ENCODE results near the gene ALPP. TPM values are rescaled to one million over a fixed set of nuclear protein-coding genes. Genes with fewer than 3 reads are reported as not detected.
"Not testable (repeated sequence)": the region's sequence is repeated elsewhere in the genome, so short reads cannot be mapped to it uniquely, and the experiment has no call there.

The ALPP gene
- total RNA-seq, 1 donor from 2014 or later = not detected

GRCh38 chr2:232363064-232363783 lies 15.3 kb upstream of the ALPP start:
- DNase-seq (ENCODE audit: extremely low read depth, low read depth, low spot score) = not testable (repeated sequence)

GRCh38 chr2:232363784-232364615 lies 14.6 kb upstream of the ALPP start:
- DNase-seq (ENCODE audit: extremely low read depth, low read depth, low spot score) = no peak

- not testable (repeated sequence) for DNase-seq (ENCODE audit: extremely low read depth, low read depth, low spot score)
Observed at GRCh38 chr2:232364806-232365594, 13.6 kb upstream of the ALPP start.

DNA sequence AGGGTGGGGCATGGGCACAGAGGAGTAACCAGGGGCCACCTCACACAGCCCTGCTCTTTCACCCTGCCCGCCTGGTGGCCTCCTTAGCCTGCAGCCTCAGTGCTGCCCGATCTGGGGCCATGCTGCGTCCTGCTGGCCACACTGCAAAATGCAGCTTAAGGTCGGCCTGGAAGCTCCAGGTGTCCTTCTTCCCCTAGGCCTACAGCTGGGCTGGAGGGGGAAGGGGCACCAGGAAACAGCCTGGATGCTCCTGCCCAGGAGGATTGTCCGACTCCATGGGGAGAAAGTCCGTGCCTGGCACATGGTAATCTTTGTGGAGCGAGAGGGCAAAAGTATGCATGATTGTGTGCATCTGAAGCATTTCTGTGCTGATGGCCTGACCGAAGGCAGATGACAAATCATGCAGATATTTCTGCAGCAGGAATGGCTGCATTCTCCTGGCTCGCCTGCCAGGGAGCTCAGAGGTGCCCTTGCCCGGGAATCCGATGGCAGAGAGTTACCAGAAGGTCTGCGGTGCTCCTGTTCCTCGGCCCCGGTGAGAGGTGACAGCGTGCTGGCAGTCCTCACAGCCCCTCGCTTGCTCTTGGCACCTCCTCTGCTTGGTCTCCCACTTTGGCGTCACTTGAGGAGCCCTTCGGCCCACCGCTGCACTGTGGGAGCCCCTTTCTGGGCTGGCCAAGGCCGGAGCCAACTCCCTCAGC lies 12.8 kb upstream of the ALPP start:
- DNase-seq (ENCODE audit: extremely low read depth, low read depth, low spot score) = no peak

DNA sequence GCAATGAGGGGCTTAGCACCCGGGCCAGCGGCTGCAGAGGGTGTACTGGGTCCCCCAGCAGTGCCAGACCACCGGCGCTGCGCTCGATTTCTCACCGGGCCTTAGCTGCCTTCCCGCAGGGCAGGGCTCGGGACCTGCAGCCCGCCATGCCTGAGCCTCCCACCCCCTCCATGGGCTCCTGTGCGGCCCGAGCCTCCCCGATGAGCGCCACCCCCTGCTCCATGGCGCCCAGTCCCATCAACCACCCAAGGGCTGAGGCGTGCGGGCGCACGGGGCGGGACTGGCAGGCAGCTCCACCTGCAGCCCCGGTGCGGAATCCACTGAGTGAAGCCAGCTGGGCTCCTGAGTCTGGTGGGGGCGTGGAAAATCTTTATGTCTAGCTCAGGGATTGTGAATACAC lies 12.1 kb upstream of the ALPP start:
- DNase-seq (ENCODE audit: extremely low read depth, low read depth, low spot score) = not testable (repeated sequence)

GRCh38 chr2:232367016-232367415 lies 11.5 kb upstream of the ALPP start:
- DNase-seq (ENCODE audit: extremely low read depth, low read depth, low spot score) = no peak

DNA sequence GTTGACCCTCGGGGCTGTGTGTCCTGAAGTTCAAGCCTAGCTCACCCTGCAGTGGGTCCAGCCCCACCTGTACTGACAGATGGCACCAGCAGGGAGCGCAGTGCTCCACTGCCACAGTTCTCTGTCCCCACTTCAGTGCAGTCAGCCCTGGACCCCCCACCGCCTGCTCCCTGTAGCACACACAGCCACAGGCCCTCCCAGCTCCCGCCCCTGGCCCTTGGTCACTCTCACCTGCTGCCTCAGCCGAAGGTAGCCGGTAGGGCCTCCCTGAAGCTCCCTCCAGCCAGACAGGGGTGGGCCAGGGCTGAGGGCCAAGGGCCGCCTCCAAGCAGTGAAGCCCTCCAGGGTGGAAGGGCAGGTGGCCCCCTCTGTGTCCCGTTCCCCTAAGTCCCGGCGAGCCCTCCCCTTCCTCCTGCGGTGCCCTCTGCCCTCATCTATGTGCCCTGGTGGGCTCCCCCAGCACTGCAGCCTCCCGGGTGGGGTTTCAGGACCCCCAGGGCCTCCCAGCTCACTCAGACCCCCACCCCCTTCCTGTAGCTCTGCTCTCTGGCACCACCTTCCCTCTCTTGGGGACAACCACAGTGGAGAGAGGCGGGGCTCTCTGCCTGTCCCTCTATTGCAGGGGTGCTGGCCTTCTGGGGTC lies 10.8 kb upstream of the ALPP start:
- DNase-seq (ENCODE audit: extremely low read depth, low read depth, low spot score) = no peak

DNA sequence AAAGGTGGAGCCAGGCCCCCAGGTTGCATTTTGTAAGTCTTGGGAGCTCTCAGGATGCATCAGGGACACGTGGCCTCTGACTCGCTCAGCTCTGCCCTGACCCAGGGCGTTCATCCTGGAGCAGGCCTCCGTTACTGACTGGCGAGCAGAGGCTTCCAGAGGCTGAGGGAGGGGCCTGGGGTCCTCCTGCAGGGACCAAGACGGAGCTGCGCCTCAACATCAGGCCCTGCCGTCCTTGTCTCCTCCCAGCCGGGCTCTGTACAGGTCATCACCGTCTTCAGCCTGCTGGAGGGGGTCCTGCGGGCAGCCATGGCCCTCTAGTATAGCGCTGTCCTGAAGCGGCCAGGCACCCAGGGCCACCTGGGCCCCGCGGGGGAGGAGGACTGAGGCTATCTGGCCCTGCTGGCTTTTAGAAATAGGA lies 10.2 kb upstream of the ALPP start:
- no peak for DNase-seq (ENCODE audit: extremely low read depth, low read depth, low spot score)

DNA sequence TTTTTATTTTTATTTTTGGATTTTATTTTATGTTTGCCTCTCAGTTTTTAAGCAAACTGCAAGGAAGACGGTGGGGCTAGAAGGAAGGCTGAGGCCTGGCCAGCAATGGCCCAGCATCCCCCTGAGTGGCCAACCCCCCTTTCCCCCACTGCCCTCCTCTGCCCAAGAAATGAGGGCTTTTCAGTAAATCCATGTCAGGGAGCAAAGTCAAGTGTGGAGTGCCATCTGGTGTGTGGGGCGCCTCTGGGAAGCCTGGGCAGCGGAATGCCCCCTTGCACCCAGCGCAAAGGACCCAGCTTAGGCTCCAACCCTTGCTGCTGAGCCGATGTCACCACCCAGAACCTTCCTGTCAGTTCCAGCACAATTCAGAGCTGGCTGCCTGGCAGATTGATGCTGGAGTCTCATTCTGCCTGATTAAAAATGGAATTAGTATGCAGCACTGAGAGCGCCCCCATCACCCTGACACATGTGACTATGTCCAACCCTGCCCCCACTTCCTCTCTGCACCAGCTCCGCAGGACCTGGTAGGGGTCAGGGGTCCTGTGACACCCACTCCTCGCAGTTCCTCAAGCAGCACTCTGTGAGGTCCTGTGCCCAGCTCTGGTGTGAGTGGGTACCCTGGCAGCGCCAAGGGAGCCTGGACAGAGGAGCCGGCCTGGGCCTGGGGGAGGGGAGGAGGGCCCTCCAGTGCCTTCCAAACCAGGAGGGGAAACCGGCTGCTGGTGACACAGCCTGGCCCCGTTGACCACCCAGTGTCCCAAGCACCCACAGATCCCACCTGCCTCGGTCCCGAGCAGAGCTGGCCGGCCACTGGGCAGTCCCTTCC lies 9.2 kb upstream of the ALPP start:
- DNase-seq (ENCODE audit: extremely low read depth, low read depth, low spot score) = no peak

GRCh38 chr2:232370007-232370406 lies 8.5 kb upstream of the ALPP start:
- DNase-seq (ENCODE audit: extremely low read depth, low read depth, low spot score) = not testable (repeated sequence)

- DNase-seq (ENCODE audit: extremely low read depth, low read depth, low spot score) = no peak
Observed at GRCh38 chr2:232372231-232373208, 6.0 kb upstream of the ALPP start.

GRCh38 chr2:232374356-232374755 lies 4.2 kb upstream of the ALPP start:
- DNase-seq (ENCODE audit: extremely low read depth, low read depth, low spot score) = no peak

DNA sequence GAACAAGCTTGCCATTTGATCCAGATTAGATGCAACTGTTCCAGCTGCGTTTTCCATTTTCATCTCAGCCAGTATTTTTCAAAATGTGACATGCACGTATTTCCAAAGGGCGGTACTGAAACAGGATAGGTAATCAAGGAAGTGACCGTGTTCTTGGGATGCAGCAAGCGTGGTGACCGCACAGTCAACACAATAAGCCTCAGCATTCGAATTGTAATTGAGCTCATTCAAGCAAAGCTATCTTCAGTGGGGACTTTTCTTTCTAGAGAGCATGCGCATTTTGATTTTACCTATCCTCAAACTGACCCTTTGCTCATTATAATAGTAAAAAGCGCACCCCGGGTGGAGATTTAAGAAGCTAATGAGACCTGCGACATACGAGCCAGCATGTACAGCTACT lies 3.4 kb upstream of the ALPP start:
- no peak for DNase-seq (ENCODE audit: extremely low read depth, low read depth, low spot score)

DNA sequence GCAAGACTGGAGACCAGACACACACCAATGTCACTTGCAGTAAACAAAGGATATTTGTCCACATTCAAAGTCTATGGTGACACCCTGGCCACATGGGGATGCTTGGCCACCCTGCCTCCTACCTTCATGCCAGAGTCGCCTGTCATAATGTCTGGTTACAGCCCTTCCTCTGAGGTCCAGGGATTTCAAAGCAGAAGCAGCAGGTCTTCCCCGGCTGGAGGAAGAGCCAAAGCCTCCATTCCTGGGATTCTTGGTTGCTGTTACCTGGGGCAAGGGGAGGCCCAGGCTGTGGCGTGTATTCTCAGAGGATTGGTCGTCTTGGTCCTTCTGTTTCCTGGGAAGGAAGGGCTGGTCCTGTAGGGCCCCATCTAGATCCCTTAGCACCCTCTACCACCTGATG lies 2.3 kb upstream of the ALPP start:
- no peak for DNase-seq (ENCODE audit: extremely low read depth, low read depth, low spot score)

DNA sequence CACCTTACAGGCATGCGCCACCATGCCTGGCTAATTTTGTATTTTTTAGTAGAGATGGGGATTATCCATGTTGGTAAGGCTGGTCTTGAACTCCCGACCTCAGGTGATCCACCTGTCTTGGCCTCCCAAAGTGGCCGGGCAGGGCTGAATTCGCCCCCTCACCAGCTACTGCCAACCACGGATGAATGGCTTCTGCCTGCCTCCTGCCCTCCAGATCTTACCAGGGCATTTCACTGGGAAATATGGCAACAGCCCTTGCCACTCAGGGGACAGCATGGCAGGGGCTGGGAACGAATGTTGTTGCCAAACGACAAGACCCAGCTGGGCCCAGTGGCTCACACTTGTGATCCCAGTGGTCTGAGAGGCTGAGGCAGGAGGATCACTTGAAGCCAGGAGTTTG lies 1.8 kb upstream of the ALPP start:
- no peak for DNase-seq (ENCODE audit: extremely low read depth, low read depth, low spot score)

DNA sequence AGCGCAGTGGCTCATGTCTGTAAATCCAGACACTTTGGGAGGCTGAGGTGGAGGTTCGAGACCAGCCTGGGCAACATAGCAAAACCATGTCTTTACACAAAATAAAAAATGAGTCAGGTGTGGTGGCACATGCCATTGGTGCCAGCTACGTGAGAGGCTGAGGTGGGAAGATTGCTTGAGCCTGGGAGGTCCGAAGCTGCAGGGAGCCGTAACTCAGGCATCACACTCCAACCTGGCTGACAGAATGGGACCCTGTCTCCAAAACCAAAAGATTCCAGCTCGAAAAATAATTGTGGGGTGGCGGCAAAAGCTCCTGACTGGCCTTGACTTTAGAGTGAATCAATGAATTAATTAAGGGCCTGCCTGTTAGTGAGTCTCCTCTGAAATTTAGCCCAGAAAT lies 1.2 kb upstream of the ALPP start:
- no peak for DNase-seq (ENCODE audit: extremely low read depth, low read depth, low spot score)

- no peak for DNase-seq (ENCODE audit: extremely low read depth, low read depth, low spot score)
Observed at GRCh38 chr2:232377841-232378734, 463 bp upstream of the ALPP start.
